NCI-H1417 treated with DMSO at 0.1 percent for 48 hours (cell line): ENCODE measurements around the gene NEK4.

Experiments used
- DNase-seq: peaks from one replicate; lab custom pipeline; 2025; lab: John Stamatoyannopoulos, UW

NEK4 gene

DNA sequence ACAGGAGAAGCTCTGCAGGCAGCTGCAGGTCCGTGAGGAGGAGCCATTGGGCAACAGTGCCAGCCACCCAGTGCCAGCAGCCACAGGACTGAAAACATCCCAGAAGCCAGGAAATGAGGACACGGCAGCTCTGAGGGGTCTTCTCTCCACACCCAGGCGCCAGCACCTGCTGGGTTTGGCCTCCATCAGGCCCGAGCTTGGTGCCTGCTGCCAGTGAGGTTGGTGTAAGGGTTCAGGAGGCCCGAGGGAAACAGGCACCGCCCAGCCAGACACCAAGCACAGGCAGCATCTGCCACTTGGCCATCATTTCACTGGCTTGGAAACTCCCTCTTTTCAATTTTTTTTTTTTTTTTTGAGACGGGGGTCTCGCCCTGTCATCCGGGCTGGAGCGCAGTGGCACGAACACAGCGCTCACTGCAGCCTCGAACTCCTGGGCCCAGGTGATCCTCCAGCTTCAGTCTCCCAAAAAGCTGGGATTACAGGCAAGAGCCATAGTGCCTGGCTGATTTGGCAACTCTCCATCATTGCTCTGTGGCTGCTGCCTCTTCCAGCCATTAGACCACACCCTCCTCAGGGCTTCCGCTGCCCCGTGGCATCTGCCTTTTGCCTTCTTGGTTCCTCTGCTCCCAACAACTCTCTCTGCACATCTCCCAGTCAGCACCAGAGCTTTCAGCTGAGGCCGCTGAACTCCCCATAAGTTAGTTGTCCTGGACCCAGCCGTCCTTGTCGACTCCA lies 22.4 kb upstream of the NEK4 start:
- no peak for DNase-seq

DNA sequence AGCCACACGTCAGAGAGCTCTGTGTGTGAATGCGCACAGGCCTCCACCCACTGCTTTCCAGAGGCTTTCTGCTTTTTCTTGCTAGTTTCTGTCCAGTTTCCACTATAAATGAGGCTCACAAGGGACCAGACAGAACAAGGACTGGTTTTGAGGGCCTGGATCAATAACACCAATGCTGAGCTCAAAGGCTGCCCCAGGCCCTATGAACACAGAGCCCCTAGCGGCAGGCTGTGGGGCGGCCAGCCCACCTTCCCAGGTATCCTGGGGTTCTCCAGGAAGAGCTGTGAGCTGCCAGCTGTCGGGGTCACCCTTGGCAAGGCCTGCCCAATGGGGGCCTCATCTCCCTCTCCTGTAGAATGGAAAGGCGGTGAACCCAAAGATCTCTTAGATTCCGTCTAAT lies 21.7 kb upstream of the NEK4 start:
- DNase-seq: no peak

DNA sequence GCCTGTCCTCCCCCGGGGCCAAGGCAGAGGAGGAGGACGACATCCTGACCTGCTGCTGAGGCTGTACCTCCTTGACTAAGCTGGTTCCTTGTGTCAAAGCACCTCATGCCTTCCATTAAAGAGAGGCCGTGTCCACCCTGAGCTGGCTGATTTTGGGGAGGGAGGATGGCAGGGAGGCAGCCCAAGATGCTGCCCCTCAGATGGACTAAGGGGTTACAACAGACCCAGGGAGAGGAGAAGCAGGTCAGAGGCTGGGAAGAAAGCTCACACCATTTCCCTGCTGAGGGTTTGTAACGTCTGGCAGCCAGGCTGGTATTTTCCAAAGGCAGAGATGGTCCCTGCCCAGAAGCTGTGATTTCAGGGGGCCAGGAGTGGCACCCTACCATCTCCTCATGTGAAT lies 21.2 kb upstream of the NEK4 start:
- no peak for DNase-seq

DNA sequence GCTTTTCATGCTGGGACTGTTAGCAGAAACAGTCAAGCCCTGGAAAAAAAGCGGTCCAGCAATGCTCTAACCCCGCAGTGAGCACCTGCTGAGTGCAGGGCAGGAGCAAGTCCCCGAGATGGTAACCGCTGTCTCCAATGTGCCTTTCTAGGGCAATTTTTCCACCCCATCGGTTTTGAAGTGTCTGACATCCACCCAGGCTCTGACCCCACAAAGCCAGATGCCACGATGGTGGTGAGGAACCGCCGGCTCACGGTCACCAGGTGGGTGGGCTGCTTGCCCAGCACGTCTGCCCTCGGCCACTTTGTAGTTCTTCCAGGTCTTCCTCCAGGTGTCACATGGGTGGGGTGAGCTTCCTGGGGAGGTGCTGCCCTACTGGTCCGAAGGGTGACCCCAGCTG lies 20.6 kb upstream of the NEK4 start:
- DNase-seq: no peak

DNA sequence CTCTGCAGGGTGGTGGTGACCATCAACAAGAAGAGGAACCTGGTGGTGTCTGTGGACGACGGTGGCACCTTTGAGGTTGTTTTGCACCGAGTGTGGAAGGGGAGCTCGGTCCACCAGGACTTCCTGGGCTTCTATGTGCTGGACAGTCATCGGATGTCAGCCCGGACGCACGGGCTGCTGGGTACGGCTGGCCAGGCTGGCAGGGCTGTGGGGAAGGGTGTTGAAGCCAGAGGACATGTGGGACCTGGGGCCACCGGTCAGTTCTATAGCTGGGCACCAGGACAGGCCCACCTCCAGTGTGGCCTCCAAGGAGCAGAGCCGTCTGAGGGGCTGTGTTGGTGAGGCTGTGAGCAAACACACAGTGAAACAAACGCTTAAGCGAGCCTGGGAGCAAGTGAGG lies 20.0 kb upstream of the NEK4 start:
- DNase-seq: no peak

DNA sequence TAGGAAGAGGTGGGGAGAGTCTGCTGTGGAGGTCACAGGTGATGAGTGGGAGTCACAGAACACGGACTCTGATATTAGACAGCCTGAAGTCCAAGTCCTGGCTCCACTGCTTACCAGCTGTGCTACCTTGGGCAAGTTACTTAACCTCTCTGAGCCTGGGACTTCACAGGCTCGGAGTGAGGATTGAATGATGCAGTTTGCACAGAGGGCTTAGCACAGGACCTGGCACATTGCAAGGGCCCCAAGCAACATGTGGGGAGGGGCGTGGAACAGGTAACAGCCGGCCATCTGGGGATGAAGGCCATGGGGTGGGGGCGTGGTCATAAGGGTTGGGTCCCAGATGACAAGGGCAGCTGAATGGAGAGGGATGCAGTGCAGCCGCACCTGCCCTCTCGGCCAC lies 19.6 kb upstream of the NEK4 start:
- no peak for DNase-seq

DNA sequence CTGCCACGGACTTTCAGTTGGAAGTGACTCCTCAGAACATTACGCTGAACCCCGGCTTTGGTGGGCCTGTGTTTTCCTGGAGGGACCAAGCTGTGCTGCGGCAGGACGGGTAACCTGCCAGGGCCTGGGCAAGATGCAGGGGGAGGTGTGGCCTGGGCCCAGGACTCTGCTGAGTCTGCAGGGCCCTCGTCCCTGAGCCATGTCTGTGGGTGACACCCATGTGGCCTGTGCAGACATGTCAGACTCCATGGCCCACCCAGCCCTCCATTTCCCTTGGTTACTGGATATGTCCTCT lies 19.0 kb upstream of the NEK4 start:
- DNase-seq: no peak

DNA sequence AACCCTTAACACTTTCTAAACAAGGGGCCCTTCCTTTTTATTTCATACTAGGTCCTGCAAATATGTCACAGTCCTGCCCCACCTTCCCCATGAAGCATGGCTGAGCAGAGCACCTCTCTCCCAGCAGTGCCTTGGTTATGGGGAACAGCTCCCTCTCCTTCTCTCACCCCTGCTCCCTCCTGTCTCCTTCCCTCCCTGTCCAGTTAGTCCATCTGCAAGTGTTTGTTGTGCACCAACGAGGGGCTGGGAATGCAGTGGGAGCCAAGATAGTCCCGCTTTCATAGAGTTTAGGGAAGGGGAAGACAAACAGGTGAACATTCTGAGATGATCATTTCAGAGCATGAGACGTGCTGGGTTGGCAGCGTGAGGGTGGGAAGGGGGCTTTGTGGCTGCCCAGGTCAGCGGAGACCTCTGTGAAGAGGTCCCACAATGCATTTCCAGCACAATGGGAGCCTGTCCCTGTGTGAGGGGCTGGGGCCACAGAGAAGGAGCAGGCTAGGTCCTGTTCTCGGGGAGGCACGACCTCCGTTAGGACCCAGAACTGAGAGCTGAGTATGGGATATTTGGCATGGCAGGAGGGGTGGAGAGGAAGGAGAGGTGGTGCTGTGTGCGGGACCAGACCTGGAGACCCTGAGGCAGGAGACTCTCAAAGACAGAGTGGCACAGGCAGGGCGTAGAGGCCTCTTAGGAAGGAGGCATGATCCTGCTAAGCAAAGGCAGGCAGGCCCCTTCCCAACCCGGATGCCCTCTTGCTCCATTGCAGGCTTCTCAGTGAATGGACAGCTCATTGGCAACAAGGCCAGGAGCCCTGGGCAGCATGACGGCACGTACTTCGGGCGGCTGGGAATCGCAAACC lies 18.4 kb upstream of the NEK4 start:
- no peak for DNase-seq

DNA sequence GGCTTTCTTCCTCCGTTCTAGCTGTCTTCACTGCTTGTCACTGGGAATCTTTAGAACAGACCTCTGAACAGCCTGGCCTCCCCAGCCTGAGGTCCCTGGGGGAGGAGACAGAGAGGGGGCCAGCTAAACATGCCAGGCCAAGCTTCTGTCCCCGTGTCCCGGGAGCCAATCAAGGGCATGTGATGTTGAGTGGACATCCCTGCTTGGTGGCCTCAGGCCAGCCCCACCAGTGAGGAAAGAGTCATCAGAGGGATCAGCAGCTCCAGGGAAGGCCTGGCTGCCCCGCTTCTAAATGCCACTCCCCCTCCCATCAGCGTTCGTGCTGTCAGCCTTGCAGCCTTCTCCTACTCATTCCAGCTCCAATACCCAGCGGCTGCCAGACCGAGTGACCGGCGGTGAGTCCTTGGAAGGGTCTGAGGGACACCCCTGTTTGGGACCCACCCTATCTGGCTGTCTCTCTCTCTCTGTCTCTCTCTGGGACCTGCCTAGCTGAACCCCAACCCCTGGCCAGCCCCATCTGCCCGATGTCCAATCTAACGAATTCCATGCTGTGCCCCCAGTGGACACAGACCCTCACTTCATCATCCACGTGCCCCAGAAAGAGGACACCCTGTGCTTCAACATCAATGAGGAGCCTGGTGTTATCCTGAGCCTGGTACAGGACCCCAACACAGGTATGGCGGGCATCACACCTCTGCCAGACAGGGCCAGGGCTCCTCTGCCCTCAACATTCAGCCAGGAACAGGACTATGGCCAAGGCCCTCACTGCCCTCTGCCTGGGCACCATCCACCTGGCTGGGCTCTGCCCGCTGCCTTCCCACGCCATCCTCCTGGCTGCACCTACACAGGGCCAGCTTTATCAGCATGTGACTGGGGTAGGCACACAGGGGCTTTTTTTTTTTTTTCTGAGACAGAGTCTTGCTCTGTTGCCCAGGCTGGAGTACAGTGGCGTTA lies 17.2 kb upstream of the NEK4 start:
- DNase-seq: no peak

DNA sequence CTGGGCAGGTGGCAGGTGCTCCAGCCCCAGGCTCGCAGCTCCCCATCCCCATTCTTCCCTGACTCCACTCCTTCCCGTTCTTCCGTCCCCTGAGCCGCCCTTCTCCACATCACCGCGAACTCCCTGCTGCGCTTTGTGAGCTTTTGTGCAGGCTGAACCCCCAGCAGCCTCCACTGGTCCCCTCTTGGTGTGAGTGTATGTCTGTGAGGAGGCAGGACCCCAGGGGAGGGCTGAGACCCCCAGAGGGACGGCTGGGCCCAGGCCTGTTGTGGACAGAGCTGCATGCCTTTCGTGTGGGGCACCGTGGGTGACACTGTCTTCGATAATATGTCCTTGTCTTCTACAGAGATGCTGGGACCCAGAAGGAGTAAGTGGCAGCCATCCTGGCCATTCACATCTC lies 16.5 kb upstream of the NEK4 start:
- DNase-seq: no peak

DNA sequence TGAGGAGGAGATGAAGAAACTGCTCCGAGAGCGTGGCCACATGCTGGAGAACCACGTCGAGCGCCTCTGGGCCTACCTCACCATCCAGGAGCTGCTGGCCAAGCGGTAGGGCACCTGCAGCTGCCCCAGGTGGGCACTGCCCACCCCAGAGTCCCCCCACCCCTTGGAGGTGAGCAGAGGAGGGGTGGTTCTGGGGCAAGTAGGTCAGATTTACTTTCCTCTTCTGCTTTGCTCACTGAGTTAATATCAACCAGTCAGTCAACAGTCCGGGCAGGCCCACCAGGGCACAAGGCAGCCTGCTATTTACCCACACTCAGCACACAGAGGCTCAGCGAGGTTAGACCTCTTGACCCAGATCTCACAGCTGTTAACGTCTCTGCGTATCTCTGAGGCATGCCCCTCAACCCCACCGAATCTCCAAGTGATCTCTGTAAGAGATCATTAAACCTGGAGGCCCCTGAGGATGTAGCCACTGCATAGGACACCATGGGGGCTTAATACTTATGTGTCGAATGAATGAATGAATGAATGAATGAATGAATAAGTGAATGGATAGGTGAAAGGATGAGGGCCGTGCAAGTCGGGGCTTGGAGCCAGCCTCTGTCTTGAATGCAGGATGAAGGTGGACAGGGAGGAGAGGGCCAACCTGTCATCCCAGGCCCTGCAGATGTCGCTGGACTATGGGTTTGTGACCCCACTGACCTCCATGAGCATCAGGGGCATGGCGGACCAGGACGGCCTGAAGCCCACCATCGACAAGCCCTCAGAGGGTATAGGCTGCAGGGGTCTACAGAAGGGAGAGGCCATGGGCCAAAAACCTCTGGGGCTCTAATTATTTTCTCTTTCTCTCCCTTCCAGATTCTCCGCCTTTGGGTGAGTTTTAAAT lies 15.8 kb upstream of the NEK4 start:
- no peak for DNase-seq

DNA sequence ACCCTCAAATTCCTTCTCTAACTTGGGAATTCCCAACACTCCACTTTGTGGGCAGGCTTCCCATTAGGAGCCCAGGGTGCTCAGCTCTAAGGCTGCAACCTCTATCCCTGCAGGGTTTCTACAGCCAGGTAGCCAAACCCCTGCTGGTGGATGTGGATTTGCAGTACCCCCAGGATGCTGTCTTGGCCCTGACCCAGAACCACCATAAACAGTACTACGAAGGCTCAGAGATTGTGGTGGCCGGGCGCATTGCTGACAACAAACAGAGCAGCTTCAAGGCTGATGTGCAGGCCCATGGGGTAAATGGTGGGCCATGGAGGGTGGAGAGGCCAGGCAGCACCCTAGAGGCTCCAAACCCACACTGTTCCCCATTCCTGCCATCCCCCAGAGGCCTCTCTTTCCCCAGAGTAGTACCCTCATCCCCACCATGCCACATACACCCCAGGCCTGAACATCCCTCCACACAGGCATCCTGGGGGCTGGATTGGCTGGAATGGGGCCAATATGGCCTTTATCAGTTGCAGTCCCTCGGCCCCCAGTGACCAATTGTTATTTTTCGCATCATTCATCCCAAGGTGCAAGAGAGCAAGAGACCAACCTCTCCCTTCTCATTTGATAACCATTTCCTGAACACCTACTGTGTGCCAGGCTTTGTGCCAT lies 14.3 kb upstream of the NEK4 start:
- no peak for DNase-seq

DNA sequence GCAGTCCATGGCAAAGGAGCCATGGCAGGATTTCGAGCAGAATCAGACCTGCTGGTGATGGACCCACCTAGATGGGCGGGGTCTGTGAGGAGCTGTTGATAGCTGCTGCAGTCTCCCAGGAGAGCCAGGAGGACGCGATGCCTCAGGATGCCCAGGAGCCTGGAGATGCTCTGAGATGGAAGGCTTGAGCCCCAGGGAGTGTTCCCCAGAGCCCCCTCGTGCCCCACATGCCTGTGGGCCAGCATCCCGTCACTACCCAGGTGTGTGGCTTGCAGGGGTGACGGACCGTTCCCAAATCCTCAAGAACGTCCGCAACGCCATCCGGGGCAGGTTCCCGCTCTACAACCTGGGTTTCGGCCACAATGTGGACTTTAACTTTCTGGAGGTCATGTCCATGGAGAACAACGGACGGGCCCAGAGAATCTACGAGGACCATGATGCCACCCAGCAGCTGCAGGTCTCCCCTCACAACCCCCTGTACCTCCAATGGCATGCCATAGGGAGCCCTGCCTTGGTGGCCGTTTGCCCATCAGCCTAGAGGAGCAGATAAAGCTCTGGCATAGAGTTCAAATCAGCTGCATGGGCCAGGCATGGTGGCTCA lies 13.4 kb upstream of the NEK4 start:
- no peak for DNase-seq

DNA sequence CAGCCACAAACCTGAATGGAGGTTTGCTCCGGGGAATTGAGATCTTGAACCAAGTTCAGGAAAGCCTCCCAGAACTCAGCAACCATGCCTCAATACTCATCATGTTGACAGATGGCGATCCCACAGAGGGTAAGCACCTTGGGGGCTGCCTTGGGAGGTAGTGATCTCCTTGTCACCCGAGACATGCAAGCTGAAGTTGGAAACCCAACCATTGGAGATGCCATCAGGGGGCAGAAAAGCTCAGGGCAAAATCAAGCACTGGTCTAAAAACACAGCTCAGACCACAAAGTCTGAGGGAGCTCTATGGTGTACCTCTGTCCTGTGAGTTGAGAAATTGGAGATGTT lies 12.4 kb upstream of the NEK4 start:
- DNase-seq: no peak

DNA sequence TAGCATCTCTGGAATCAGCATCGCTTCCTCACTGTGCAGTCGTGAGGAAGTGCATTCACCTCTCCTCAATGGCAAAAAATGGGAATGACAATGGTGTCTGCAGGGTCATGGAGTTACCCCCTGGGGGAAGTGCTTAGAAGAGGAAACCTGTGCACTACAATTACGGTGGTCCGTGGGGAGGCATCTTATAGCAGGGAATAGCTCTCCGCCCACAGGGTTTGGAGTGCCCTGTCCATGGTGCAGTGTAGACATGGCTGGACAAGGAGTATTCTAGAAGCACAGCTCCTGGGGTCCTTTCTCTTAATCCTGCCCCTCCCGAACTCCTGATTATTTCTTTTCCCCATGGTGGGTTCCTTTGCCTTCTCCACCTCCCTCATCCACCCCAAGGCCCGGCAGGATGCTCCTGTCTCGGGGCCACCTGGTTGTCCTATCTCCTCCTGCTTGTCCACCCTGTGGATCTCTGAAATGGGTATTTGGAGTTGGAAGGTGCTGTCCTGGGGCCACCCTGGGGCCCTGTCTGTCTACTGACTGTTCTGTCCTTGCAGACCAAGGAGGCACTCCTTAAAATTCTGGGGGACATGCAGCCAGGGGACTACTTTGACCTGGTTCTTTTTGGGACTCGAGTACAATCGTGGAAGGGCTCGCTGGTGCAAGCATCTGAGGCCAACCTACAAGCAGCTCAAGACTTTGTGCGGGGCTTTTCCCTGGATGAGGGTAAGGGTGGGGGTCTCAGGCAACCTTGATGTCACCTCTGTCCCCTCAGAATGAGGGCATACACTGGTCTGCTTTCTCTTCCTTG lies 11.9 kb upstream of the NEK4 start:
- DNase-seq: no peak

DNA sequence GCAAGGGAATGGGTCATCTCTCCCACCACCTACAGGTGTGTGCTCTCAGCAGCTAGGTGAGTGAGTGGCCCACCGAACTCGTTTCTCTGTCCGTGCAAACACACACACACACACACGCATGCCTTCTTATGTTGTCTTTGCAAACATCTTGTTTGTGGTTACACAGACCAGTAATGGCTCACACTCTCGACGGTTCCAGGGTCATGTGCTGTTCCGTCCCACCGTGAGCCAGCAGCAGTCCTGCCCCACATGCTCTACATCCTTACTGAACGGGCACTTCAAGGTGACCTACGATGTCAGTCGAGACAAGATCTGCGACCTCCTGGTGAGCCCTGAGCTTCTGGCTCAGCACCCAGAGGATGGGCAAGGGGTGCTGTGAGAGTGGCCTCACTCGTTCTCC lies 11.0 kb upstream of the NEK4 start:
- no peak for DNase-seq

DNA sequence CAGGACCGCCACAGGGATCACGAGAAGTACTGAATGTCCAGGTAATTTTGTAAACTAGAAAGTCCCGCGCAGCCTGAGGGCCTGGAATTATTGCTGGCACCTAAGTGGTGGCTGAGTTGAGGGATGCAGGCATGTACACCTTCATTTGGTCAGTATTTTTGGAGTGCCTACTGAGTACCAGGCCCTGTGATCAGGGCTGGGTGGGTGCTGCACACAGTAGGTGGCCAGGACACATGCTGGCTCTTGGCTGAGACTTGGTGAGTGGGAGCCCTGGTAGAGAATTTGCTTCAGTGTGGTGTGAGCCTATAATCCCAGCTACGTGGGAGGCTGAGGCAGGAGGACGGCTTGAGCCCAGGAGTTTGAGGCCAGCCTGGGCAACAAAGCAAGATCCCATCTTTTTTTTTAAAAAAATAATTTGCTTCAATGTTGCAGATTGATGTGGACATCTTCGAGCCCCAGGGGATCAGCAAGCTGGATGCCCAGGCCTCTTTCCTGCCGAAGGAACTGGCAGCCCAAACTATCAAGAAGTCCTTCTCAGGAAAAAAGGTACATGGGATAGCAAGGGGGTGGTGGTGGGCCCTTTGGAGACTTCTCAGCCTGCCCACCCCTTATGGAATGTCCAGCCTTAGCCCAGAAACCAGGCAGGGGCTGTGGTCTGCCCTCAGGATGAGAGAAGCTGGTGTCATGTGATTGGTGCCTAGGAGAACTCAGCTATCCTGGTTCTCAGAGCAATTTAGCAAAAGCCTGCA lies 9.3 kb upstream of the NEK4 start:
- DNase-seq: no peak

DNA sequence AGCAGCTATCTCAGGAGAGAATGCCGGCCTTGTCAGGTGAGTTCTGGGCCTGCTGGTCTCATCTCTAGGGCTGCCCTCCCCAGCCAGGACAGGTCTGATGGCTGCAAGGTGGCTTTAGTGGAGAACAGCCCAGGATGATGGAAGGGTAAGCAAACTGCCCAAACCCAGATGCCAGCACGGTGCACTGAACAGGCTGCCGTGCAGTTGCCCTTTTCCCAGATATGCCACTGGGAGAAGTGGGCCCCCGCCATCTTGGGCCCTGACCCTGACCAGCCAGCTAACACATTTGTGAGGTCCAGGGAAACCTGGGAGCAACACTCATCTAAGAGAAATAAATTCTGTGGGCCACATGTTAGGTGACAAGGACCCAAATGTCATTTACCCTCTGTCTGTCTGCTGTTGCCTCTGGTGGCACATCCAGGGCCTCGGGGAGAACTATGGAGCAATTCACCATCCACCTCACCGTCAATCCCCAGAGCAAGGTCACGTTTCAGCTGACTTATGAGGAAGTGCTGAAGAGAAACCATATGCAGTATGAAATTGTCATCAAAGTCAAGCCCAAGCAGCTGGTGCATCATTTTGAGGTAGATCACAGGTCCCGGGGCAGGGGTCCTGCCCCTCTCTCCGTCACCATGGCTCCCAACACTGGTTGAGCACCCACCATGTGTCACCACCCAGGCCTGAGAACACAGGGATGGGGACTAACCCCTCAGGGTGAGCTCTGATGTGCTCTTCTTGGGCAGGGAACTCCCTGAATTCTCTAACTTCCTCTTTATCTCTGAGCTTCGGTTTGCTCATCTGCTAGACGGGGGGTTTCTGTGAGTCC lies 8.5 kb upstream of the NEK4 start:
- no peak for DNase-seq
